DMS53 treated with DMSO at 0.1 percent for 48 hours (cell line): ENCODE measurements around the gene DLGAP1.
"Not testable (repeated sequence)": the region's sequence is repeated elsewhere in the genome, so short reads cannot be mapped to it uniquely, and the experiment has no call there.

Source experiments
- DNase-seq: peaks from one replicate; lab custom pipeline; 2025; ENCODE audit not compliant: unreplicated experiment; lab: John Stamatoyannopoulos, UW

The DLGAP1 gene

DNA sequence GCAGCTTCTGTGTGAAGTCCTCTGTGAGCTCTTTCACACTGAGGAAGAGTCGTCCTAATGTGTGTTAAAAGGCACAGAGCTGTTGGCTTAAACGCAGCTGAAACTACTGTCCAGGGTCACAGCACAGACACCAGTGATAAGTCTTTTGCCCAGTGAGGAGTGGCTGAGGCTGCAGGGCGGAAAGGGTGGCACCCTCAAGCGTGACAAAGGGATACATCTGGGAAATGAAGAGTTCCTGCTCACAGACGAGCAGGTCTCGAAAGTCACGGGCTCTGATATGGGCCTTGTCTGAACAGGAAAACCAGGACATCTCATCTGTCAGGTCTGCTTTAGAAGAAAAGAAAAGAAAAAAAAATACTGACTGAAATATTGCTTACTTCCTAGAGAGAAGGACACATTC lies 968.6 kb downstream of the DLGAP1 start:
- no peak for DNase-seq

DNA sequence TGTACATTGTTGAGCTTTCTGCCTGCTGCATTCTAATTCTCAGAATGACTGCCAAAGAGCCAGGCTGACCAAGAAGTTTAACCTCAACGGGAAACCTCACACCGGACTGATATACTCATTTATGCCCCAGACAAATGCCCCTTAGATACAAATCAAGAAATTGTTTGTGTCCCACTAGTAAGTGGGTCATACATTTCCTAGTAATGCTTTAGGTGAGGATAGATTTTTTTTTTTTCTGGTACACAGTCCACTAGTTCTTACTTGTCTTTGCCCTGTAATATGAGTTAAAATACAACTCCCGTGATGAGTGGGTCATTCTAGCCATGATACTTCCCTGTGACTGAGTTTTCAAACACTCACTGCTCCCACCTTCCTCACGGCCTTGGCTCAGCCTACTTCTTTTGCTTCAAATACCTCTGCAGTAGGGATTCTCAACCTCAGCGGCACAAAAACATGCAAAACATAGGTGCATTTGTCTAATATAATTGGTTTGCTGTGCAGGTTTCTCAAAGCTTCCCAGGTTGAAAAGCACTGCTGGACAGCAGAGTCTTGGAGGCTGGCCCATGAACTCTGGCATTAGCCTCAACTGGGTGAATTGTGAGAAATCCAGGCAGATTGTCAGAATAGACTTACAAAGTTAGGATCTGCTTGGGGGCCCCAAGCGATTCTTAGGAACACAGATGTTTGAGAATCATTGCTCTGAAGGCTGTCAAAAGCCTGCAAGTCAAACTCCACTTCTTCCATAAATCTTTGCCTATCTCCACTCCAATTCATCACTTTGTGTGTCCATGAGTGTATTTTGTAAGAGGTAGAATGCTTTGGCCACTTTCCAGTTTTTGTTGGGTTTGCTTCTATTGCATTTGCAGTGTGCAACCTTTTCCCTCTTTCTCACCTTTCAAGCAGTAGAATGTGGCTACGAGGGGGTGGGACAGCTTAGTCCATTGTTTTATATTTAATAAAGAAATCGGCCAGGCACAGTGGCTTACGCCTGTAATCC lies 969.7 kb downstream of the DLGAP1 start:
- no peak for DNase-seq

DNA sequence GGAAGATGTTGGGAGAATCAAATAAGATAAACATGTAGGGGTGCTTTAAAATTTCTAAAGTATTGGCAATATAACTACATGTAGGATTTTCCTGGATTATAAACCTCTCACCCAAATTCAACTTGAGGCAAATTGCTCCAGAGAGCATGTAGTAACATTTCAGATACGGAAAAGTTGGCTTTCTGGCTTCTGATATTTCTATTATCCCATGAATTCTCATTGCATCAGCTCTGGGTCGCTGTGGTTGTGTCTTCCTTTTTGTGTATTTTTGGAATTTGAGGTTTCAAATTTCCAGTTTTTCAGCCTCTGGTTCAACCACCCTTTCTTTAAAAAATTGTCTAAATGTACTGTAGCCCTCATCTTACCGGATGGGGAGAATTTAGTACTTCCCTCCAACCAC lies 972.8 kb downstream of the DLGAP1 start:
- no peak for DNase-seq

DNA sequence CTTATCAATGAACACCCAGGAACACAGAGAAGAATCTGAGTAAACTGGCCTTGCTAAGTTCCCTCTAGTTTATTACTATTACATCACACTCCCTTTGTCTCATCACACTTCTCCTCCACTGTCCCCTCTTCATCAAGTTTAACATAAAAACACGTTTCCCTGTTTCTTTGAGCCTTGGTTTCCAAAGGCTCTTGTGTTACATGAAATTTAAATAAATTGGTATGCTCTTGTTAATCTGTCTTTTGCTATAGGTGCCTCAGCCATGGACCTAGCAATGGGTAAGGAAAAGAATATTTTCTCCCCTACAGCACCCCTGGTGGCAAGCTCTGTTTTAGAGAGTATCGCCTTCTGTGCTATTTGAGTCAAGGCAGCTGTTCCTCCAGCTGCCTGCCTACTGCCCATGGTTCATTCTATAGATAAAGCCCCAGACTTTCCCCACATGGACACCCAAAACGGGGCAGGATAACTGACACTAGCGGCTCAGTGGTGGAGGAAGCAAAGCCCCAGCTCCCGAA lies 973.4 kb downstream of the DLGAP1 start:
- DNase-seq: peak; percentile 60

DNA sequence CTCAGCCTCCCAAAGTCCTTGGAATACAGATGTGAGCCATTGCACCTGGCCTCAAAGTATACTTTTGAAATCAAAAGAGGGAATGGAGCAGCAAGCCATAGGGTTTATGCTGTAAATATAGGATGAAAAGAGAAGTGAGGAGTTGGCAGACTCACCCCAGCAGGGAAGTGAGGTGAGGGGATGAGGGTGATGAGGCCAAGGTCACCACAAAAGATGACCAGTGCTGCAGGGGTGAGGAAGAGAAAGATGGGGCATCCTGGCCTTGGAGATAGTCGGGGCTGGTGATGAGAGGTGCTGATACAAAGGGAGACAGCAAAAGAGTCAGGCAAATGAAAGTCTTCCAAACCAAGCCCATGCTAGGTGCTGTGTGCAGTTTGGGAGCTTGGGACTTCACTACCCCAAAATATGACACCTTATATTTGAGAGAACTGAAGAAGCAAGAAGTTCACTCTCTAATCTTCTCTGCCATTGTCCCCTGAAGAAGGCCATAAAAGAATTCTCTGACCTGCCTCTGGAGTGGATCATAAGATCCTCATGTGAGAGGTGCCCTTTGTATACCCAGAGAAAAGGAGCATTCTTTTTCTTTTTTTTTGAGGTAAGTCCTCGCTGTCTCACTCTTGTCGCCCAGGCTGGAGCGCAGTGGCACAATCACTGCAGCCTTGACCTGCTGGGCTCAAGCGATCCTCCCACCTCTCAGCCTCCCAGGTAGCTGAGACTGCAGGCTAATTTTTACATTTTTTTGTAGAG lies 974.1 kb downstream of the DLGAP1 start:
- DNase-seq: no peak

DNA sequence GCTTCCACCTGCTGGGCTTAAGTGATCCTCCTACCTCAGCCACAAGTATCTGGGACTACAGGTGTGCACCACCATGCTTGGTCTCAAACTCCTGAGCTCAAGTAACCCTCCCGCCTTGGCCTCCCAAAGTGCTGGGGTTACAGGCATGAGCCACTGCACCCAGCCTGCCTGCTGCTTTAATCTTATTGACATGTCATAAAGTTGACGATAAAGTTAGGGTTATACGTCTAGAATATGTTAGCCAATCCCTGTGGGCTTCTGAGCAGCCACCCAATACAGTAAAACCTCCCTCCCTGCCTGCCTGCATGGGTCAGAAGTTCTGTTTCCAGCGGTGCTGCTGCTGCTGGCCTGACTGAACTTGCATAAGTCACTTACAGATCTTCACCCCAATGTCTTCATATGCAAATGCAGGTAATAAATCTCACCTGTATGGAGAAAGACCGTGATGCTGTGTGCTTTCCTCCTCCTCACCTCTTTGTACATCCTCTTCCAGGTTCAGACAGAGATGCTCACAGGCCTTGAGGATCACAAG lies 975.1 kb downstream of the DLGAP1 start:
- no peak for DNase-seq

DNA sequence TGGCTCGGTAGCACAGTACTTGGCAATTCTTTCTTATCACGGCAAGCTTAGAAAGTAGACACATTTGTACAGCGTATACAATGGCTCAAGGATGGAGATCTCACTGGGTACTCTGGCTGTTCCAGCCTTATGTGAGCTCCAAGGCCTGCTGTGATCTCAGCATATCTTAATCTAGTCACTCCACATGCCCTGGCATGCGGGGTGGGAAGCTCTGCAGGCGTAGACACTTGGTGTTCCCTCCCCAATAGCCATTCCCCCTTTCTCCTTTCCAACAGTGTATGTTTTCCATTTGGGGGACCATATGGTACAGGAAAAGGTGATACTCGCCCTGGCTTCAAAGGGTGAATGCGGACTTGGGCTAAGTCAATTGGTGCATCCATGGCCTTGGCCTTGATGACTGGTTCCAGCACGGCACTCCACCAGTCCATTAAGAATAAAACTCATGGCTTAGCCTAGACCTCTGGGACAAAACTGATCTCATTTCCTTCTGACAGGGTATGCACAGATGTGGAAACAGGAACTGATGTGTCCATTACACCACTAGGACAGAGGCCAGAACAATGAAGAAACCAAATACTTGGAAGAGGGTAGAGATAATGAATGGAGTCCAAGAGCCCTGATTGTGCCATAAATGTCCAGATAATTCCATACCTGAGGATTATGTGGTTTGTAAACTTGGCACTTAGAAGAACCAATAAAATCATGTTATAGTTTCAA lies 976.7 kb downstream of the DLGAP1 start:
- DNase-seq: no peak

DNA sequence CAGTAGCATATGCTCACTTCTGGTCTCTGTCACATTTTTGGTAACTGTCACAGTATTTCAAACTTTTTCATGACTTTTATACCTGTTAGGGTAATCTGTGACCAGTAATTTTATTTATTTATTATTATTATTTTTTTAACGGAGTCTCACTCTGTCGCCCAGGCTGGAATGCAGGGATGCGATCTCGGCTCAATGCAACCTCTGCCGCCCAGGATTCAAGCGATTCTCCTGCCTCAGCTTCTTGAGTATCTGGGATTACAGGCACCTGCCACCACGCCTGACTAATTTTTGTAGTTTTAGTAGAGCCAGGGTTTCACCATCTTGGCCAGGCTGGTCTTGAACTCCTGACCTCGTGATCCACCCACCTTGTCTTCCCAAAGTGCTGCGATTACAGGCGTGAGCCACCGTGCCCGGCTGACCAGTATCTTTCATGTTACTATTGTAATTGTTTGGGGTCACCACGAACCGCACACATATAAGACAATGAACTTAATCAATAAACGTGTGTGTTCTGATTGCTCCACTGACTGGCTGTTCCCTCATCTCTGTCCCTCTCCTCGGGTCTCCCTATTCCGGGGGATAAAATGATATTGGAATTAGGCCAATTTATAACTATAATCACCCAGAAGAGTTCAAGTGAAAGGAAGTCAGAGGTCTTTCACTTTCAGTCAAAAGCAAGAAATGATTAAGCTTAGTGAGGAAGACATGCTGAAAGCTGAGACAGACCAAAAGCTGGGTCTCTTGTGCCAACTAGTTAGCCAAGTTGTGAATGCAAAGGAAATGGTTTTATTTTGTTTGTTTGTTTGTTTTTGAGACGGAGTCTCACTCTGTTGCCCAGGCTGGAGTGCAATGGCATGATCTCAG lies 982.2 kb downstream of the DLGAP1 start:
- no peak for DNase-seq

DNA sequence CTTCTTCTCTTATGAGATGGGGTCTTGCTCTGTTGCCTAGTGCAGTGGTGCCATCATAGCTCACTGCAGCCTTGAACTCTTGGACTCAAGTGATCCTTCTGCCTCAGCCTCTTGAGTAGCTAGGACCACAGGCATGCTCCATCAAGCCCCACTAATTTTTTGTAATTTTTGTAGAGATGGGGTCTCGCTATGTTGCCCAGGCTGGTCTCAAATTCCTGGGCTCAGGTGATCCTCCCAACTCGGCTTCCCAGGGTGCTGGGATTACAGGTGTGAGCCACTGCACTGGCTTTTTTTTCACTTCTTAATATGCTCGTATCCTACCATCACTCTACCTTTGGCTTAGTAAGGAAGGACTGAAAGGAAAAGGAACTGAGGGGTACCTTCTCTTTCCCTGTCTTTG lies 983.0 kb downstream of the DLGAP1 start:
- DNase-seq: not testable (repeated sequence)

DNA sequence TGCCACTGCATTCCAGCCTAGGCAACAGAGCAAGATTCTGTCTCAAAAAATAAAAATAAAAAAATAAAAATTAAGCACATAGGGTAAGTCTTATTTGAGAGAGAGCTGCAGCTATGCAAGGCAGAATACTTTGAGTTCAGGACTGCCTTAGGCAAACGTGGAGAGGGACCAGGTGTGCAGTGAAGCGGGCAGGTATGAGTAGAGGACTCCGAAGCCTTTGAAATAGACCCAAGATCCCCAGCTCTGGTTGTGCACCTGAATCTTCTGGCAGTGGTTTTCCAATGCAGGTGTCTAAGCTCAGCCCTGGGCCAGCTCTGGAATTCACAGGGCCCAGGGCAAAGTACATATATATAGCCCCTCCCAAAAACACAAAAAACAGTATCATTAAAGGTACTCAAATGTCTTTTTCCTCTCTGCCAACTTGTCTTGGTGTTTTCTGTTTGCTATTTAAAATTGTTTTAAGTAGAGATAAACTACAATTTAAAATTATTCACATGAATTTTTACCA lies 983.9 kb downstream of the DLGAP1 start:
- DNase-seq: no peak

DNA sequence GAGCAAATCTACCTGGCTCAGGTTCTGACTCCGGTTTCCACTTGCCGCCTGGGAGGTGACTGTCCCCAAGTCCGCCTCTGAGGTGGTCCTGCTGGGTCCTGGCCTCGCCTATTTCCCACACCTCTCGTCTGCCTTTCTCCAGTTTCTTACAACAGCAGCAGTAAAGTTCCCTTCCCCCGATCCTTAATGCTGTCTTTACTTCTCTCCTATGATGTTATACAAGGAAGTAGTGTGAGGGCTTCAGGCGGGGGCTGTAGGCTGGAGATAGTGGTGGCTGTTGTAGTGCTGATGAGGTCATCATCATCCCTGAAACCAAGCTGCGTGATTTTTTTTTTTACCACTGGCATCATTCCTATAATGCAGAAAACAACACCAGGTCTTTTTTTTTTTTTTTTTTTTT lies 986.3 kb downstream of the DLGAP1 start:
- peak; percentile 21 for DNase-seq

DNA sequence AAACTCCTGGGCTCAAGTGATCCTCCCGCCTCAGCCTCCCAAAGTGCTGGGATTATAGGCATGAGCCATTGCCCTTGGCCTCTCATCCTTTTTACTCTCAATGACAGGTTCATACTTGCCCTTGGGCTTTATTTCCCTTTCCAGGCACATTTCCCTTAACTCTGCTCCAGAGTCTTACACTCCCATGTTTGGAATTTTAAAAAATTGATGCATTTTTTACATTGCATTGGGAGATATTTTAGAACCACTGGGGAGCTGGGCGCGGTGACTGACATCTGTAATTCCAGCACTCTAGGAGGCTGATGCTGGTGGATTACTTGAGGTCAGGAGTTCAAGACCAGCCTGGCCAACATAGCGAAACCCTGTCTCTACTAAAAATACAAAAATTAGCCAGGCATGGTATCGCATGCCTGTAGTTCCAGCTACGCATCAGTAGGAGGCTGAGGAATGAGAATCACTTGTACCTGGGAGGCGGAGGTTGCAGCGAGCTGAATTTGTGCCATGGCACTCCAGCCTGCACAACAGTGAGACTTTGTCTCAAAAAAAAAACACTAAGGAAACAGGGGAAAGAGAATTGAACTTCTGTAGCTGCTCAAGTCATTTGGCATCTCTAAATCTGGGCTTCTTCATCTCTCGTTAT lies 986.9 kb downstream of the DLGAP1 start:
- no peak for DNase-seq

DNA sequence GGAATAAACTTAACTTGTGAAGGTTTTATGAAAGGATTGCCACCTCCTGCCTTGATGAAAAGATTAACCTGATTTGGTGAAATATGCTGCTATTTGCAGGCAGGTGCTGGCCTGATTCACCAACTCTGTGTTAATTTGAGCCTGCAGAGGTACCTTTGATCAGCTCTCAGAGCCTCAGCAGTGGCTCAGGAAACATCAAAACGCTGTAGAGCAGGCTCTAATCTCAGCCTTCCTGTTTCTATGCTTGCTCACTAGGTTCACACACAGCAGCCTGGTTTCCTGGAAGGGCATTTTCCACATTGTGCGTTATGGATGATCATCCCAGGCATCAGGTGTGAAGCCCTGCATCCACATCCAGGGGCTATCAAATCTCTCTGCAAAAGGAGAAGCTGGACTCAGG lies 988.2 kb downstream of the DLGAP1 start:
- peak; percentile 54 for DNase-seq

DNA sequence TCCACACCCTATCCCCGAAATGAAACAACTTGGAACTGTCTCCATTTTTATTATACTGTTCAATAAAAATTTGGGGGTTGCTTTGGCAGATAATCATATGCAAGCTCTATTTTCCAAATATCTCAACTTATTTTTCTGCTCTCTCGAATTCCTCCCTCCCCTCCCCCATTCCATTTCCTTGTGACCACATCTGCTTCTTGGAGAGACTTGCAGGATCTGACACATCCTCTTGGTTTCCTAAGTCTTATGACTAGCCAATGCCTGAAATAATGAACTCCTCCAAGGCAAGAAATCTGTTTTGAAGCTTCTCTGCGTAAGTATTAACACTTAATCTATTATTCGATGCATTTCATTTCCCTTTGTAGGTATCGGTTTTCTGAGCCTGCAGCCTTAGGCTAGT lies 989.1 kb downstream of the DLGAP1 start:
- DNase-seq: no peak

DNA sequence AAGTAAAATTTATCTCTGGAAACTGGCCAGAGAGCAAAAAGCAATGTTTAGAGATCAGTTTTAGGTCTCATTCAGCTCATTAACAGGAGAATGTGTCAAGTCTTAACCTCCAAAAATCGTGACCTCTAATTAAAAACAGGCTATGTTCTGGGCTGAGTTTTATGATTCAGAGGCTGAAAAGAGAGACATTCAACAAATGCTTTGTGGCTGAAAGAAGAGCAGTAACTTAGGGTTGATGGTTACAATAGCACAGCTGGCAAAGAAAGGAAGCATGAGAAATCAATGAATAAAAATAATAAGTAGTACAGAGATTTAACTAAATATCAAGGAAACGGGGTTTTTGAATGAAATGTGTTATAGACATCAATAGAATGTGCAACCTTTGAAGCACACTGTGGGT lies 992.1 kb downstream of the DLGAP1 start:
- no peak for DNase-seq

DNA sequence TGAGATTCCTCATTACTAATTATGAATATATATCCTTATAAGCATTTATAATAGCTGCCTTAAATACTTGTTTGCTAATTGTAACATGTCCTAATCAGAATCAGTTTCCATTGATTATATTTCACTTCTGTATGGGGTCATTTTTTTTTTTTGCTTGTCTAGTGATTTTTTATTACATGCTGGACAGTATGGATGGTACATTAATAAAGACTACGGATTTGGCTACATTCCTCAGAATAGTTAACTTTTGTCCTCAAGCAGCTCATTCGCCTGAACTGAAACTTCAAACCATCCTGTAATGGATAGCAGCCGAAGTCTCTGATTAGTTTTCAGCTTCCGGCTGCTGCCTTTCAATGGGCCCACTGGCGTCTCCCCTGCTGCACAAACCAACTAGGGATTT lies 993.4 kb downstream of the DLGAP1 start:
- no peak for DNase-seq

DNA sequence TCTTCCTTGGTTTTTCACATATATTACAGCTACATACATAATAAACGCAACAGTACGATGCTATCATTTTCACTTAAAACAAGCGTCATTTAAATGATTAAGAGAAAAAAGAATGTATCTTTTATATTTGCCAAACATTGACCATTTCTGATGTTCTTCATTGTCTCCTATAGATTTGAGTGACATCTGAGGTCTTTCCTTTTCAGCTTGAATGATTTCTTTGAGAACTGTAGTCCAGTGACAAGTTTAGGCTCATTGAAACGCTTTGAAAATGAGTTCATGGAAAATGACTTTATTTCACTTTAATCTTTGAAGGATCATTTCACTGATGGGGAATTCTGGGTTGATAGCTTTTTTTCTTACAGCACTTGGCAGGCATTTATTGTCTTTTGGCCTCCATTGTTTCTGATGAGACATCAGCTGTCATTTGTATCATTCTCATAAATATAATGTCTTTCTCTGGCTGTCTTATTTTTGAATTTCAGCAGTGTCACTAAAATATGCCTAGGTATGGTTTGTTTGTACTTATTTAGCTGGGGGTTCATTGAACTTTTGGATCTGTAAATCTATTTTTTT lies 994.2 kb downstream of the DLGAP1 start:
- DNase-seq: no peak

DNA sequence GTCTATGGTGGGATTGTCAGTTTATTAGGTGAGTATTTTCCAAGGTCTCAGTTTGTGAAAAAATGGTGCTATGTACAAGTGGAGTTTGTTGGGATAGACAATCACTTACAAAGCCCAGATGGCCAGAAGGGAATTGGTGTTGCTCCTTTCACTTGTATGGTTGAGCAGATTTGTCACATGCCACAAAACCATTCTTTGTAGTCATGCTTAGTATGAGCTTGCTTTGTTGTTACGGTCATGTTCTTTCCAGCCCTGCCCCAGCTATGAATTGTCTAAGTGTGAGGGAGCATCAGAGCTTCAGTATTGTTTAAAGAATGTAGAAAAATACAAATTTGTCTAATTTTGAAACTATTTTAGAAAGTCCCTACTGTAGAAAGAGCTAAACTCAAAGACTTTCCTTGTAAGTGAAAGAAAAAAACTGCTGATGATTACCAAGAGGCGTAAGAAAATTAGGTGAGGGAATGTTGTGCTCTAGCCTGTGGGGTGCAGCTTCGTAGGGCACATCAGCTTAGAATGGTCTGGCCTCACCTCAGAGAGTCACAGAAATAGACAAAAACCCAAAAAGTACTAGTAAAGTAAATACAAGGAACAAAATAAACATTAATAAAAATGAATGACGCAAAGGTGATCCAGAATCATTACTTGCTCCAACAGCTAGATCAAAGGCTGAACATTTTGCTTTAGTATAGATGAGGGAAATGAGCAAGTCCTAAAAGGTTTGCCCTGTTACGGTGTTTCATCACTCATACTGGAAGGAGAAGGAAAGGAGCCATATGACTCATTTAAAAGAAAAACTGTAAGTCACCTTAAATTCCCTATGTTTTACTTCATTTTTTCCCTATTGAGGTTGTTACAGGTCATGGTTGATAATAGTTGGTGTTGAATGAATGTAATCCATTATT lies 995.9 kb downstream of the DLGAP1 start:
- DNase-seq: no peak
